ENCODE data around the gene PLD2.
"Not testable (repeated sequence)": the region's sequence is repeated elsewhere in the genome, so short reads cannot be mapped to it uniquely, and the experiment has no call there.

Gene PLD2

GRCh38 chr17:4789951-4790704, 16.8 kb upstream of the PLD2 start:
- DNase-seq = peak; percentile 85

- no peak for DNase-seq
Observed at GRCh38 chr17:4790705-4791088, 16.3 kb upstream of the PLD2 start.

- no peak for DNase-seq
Observed at GRCh38 chr17:4795168-4795567, 11.8 kb upstream of the PLD2 start.

GRCh38 chr17:4796552-4796920, 10.4 kb upstream of the PLD2 start:
- DNase-seq = peak; percentile 67

GRCh38 chr17:4800462-4801196, 6.3 kb upstream of the PLD2 start:
- no peak for DNase-seq

- no peak for DNase-seq
Observed at GRCh38 chr17:4802228-4802627, 4.7 kb upstream of the PLD2 start, which contains the start of gene C17orf114. Gene C17orf114, minus strand, starts transcription at chr17:4802328.

GRCh38 chr17:4806456-4806776, 536 bp upstream of the PLD2 start:
- peak; percentile 41 for DNase-seq

- DNase-seq = no peak
Observed at GRCh38 chr17:4807605-4808377, 839 bp downstream of the PLD2 start.

GRCh38 chr17:4808378-4808767, 1.4 kb downstream of the PLD2 start:
- no peak for DNase-seq

- DNase-seq = no peak
Observed at GRCh38 chr17:4810696-4811290, 3.8 kb downstream of the PLD2 start.

GRCh38 chr17:4811471-4811870, 4.5 kb downstream of the PLD2 start:
- no peak for DNase-seq

GRCh38 chr17:4812690-4813089, 5.7 kb downstream of the PLD2 start:
- no peak for DNase-seq

GRCh38 chr17:4815043-4815675, 8.2 kb downstream of the PLD2 start:
- no peak for DNase-seq

- no peak for DNase-seq
Observed at GRCh38 chr17:4816826-4817225, 9.9 kb downstream of the PLD2 start.

- no peak for DNase-seq
Observed at GRCh38 chr17:4818276-4818675, 11.3 kb downstream of the PLD2 start.

GRCh38 chr17:4822835-4823234, 15.9 kb downstream of the PLD2 start:
- DNase-seq = no peak

GRCh38 chr17:4823373-4824089, 16.6 kb downstream of the PLD2 start:
- DNase-seq = no peak

GRCh38 chr17:4827399-4827798, 20.4 kb downstream of the PLD2 start:
- DNase-seq = no peak

GRCh38 chr17:4832829-4833177, 25.9 kb downstream of the PLD2 start:
- DNase-seq = not testable (repeated sequence)

GRCh38 chr17:4833178-4833940, 26.4 kb downstream of the PLD2 start, which contains the start of gene MINK1:
Gene MINK1, plus strand, starts transcription at chr17:4833340. Its CDS starts 244 bp downstream, at chr17:4833584.
- peak; percentile 88 for DNase-seq

GRCh38 chr17:4833941-4834680, 27.2 kb downstream of the PLD2 start:
- DNase-seq = peak; percentile 34
